HG03521 (cell line): ENCODE data around the gene SGIP1.

Experiments used
- ATAC-seq: cut with Tn5 transposase; IDR thresholded peaks from one replicate; pipeline ENCODE4 v1.9.1; 2021; ENCODE audit warnings: mild to moderate bottlenecking, moderate library complexity; ENCODE audit not compliant: unreplicated experiment

The SGIP1 gene

GRCh38 chr1:66520655-66521054 is 13.3 kb upstream of the SGIP1 start:
- ATAC-seq: no peak

GRCh38 chr1:66521721-66522365 is 12.1 kb upstream of the SGIP1 start:
- no peak for ATAC-seq

GRCh38 chr1:66523562-66523961 is 10.4 kb upstream of the SGIP1 start:
- ATAC-seq: no peak

- ATAC-seq: no peak
Observed at GRCh38 chr1:66525086-66525485, 8.9 kb upstream of the SGIP1 start.

- no peak for ATAC-seq
Observed at GRCh38 chr1:66526036-66526435, 7.9 kb upstream of the SGIP1 start.

- no peak for ATAC-seq
Observed at GRCh38 chr1:66526991-66527390, 7.0 kb upstream of the SGIP1 start.

- ATAC-seq: no peak
Observed at GRCh38 chr1:66527686-66528085, 6.3 kb upstream of the SGIP1 start.

GRCh38 chr1:66528580-66528979 is 5.4 kb upstream of the SGIP1 start:
- ATAC-seq: no peak

- ATAC-seq: no peak
Observed at GRCh38 chr1:66532214-66532613, 1.7 kb upstream of the SGIP1 start.

GRCh38 chr1:66532798-66533783 is 862 bp upstream of the SGIP1 start:
- ATAC-seq: no peak

- no peak for ATAC-seq
Observed at GRCh38 chr1:66535061-66535460, 1.1 kb downstream of the SGIP1 start.

GRCh38 chr1:66535853-66536252 is 1.9 kb downstream of the SGIP1 start:
- ATAC-seq: no peak

- no peak for ATAC-seq
Observed at GRCh38 chr1:66537718-66538117, 3.8 kb downstream of the SGIP1 start.

- no peak for ATAC-seq
Observed at GRCh38 chr1:66539491-66539890, 5.5 kb downstream of the SGIP1 start.

GRCh38 chr1:66540434-66541032 is 6.6 kb downstream of the SGIP1 start:
- ATAC-seq: no peak

- ATAC-seq: no peak
Observed at GRCh38 chr1:66542314-66542713, 8.4 kb downstream of the SGIP1 start.

GRCh38 chr1:66542811-66543767 is 9.1 kb downstream of the SGIP1 start:
- ATAC-seq: no peak

- no peak for ATAC-seq
Observed at GRCh38 chr1:66546047-66546810, 12.3 kb downstream of the SGIP1 start.

GRCh38 chr1:66549017-66549416 is 15.1 kb downstream of the SGIP1 start:
- ATAC-seq: no peak

GRCh38 chr1:66550243-66550642 is 16.3 kb downstream of the SGIP1 start:
- no peak for ATAC-seq
